ENCODE data around the gene ASB6.
"Not testable (repeated sequence)": the region's sequence is repeated elsewhere in the genome, so short reads cannot be mapped to it uniquely, and the experiment has no call there.

DNA sequence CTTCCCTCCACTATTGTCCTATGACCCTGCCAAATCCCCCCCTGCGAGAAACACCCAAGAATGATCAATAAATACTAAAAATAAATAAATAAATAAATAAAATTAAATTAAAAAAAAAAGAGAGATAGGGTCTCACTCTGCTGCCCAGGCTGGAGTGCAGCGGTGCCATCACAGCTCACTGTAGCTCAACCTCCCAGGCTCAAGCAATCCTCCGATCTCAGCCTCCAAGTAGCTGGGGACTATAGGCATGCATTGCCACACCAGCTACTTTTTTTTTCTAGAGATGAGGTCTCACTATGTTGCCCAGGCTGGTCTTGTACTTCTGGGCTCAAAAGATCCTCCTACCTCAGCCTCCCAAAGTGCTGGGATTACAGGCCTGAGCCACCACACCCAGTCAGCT lies 20.3 kb upstream of the ASB6 start:
- TF ChIP-seq, protein P1, sequence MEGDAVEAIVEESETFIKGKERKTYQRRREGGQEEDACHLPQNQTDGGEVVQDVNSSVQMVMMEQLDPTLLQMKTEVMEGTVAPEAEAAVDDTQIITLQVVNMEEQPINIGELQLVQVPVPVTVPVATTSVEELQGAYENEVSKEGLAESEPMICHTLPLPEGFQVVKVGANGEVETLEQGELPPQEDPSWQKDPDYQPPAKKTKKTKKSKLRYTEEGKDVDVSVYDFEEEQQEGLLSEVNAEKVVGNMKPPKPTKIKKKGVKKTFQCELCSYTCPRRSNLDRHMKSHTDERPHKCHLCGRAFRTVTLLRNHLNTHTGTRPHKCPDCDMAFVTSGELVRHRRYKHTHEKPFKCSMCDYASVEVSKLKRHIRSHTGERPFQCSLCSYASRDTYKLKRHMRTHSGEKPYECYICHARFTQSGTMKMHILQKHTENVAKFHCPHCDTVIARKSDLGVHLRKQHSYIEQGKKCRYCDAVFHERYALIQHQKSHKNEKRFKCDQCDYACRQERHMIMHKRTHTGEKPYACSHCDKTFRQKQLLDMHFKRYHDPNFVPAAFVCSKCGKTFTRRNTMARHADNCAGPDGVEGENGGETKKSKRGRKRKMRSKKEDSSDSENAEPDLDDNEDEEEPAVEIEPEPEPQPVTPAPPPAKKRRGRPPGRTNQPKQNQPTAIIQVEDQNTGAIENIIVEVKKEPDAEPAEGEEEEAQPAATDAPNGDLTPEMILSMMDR (conservative IDR thresholded peaks at IDR 0.05; ENCODE audit: low read depth, low read length), result not testable (repeated sequence)
- not testable (repeated sequence) for TF ChIP-seq EZH2 (IDR thresholded peaks at IDR 0.05; ENCODE audit: low read length, unreplicated experiment); EZH2phosphoT487 (IDR thresholded peaks at IDR 0.05; ENCODE audit: borderline replicate concordance, low read length)
